Endometrial microvascular endothelial cells (primary cell): Measurements from ENCODE around the gene CABP2. TPM values are rescaled to one million over a fixed set of nuclear protein-coding genes. Genes with fewer than 3 reads are reported as not detected.
"Not testable (repeated sequence)": the region's sequence is repeated elsewhere in the genome, so short reads cannot be mapped to it uniquely, and the experiment has no call there.

Source experiments
- in situ Hi-C: cut with HindIII; loops from 2 replicates; pipeline ENCODE4 v1.10.0; 2017; ENCODE audit warnings: low sequenced_read_pairs, low pct_unique_long_range_greater_than_20kb; ENCODE audit errors: inconsistent ontology term
- total RNA-seq: library from RNA; depleted of rRNA; stranded (reverse); fragments of >200 nt; gene quantifications from one replicate; pipeline ENCODE4 v1.2.3, GENCODE V29; 2015; ENCODE audit errors: inconsistent ontology term

CABP2 gene
- total RNA-seq, 1 donor from 2014 or later, result not detected

- in situ Hi-C loops, result no loop called here
These were observed 6.4 kb downstream of the CABP2 start for GRCh38 chr11:67516806-67517205.

DNA sequence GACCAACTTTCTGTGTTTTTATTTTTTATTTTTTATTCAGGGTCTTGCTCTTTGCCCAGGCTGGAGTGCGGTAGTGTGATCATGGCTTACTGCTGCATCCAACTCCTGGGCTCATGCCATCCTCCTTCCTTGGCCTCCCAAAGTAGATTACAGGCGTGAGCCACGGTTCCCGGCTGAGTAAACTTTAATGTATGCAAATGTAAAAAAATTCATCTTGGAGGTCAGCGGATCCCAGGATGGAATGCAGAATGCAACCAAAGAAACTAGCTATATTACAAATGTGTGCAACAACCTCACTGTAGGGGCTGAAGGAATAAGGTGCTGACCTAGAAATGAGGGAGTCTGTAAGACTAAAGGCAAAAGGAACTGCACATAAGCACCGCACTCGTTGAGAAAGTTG, 9.1 kb downstream of the CABP2 start:
- in situ Hi-C loops, result no loop called here

- in situ Hi-C loops, result not testable (repeated sequence)
These were observed 11.7 kb downstream of the CABP2 start for GRCh38 chr11:67511558-67511957.

DNA sequence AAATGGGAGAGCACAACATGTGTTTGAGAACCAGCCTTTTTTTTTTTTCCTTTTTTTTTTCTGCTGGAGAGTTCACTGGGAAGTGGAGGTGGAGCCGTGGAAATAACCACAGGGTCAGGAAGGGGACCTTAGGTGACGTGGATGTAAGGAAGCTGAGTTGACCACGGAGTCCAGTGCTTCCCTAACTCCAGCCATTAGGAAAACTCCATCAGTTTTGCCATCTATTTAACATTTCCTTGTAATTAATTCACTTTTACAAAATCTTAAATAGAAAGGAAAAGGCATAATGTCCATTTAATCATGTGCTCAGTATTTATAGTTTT, 13.3 kb downstream of the CABP2 start:
- in situ Hi-C loops, result no loop called here

DNA sequence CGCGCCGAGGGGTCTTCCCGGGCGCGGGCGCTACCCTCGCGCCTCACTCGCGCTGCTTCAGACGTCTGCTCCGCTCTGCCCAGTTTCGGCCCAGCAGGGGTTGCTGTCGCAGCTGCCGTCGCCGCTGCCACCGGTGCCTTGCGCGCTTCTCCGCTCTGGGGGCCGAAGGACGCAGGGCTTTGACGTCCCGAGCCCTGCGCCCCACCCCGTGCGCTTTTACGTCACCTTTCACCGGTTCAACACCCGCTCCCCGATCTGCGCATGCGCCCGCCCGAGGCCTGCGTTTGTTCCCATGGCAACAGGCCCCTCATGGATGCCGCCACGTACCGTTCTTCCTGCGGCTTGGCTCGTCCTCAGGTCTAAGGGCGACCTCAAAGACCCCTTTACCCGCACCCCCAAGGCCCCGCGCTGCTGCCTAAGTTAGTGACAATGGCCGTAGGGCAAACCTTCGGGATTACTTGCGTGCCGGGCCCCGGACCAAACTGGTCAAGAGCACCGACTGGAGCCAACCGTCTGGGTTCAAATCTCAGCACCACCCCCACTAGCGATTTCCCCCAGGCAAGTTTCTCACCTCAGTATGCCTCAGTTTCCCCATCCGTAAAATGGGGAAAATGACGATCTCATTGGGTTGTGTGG, 14.6 kb downstream of the CABP2 start:
- in situ Hi-C loops, result no loop called here

GRCh38 chr11:67507864-67508485, 15.3 kb downstream of the CABP2 start, which contains the start of gene CDK2AP2:
Gene CDK2AP2 (minus strand): TSS chr11:67508162. CDS start chr11:67508082, 80 bp downstream.
- in situ Hi-C loops, result no loop called here

DNA sequence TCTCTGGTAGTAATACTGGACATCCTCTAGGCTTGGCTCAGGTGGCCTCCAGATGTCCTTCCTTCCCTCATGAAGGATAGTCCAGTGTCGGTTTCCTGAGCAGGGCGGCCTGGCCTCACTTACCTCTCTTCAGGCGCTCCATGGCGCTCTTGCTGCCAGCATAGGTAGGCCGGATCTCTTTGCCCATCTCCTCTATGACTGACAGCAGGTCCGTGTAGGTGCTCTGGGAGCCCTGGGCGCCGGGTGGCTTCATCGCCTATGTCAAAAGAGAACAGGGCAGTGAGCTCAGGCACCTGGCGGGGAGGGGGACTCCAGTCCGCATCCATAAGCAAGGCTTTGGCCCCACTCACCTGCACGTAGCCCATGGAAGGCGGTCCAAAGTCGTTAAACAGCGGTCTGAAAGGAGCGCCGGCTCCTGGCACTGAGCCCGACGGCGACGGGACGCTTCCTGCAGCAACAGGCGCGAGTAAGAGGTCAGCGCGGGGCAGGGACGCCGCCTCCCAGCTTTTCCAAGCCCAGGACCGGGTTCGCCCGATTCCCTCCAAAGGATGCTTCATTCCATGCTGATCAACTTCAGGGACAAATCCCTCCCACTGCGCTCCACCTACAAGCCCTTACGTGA, 15.9 kb downstream of the CABP2 start:
- in situ Hi-C loops, result no loop called here

DNA sequence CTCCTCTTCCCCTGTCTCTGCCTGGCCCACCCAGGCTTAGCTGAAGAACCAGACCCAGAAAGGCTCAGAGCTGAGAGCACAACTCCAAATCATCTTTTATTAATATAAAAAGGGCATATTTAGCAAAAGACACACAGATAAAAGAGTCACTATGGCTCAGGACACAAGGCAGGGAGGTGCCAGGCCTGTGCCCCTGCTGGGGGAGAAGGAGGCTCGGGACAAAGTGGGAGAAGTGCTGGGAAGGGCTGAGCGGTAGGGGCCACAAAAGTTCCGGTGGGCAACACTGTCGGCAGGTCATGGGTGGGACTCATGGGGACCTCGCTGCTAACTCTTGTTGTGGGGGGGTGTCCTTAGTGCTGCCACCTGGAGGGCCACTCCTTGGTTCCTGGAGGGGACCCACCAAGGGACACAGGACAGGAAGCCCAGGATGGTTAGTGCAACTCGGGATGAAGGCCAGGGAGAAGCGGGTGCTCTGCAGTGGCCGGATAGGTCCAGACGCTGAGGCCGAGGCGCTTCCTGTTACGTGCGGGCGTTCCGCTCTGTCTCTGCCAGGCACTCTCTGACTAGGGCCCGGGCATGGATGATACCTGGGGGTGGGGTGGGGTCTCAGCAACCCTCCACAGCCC, 16.7 kb downstream of the CABP2 start:
- in situ Hi-C loops, result no loop called here

- in situ Hi-C loops, result no loop called here
These were observed 17.4 kb downstream of the CABP2 start for GRCh38 chr11:67505605-67506396.

DNA sequence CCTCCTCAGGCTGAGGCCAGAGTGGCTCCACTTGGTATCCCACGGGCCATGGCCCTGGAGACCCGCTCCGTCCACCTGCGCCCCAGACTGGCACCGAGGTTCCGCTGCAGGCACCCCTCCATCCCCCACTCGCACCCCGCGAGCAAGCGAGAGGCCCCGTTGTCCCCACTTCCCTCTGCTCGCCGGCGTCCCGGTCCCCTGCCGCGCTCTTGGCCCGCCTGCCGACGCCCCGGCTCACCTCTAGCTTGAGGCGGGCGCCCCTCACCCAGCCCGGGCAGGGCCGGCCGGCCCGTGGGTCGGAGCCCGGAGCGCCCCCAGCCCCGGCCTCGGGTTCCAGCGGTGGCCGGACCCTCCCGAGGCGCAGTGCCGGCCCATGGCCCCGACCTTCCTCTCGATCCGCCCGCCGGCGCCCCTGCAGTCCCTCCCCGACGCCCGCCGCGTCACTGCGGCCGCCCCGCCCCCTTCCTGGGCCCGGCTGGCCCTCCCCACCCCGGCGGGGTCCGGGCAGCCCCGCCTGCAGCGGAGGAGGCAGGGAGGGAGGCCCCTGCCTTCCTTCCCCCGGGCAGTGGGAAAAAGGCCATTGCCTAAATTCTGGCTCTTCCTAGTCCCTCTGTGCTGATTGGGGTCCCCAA, 18.2 kb downstream of the CABP2 start, which contains the start of gene PITPNM1:
Gene PITPNM1, minus strand, starts transcription at position 414 of the 632 bp plus-strand sequence. CDS start 1,183 bp downstream, outside the sequence.
- in situ Hi-C loops, result no loop called here

GRCh38 chr11:67504005-67504949, 19.0 kb downstream of the CABP2 start:
- in situ Hi-C loops, result no loop called here

- in situ Hi-C loops, result no loop called here
These were observed 19.9 kb downstream of the CABP2 start for GRCh38 chr11:67503119-67504004.

GRCh38 chr11:67502328-67502979, 20.8 kb downstream of the CABP2 start:
- in situ Hi-C loops, result no loop called here

DNA sequence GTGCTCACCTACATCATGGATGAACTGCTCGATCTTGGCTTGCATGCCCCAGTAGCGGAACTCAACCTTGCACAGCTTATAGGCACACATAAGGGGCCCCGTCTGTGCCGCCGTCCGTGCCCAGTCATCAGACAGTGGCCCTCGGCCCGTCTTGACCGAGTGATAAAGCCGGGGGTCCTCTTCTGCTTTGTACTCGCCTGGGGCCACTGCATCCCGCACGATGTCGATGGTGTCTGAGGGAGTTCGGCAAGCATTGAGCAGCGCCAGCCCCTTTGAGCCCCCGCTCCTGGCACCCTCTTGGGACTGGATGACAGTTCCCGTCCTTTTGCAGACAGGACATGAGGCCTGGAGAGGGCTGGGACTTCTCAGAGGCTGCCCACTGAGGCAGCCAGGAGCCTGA, 21.4 kb downstream of the CABP2 start:
- in situ Hi-C loops, result no loop called here

- in situ Hi-C loops, result no loop called here
These were observed 22.2 kb downstream of the CABP2 start for GRCh38 chr11:67500831-67501715.
